ENCODE data around the gene ANTXR1. TPM values are rescaled to one million over a fixed set of nuclear protein-coding genes. Genes with fewer than 3 reads are reported as not detected.

ANTXR1 gene
- total RNA-seq, 1 donor from 2014 or later = 69.5 TPM

- peaks cover 16% of the 10 kb centered on the region for H3K36me3 Mint-ChIP-seq
- H3K27ac Mint-ChIP-seq = no peak overlapping the region
- no peak overlapping the region for H3K4me3 Mint-ChIP-seq
Observed at GRCh38 chr2:69021727-69022126, 8.7 kb downstream of the ANTXR1 start.

DNA sequence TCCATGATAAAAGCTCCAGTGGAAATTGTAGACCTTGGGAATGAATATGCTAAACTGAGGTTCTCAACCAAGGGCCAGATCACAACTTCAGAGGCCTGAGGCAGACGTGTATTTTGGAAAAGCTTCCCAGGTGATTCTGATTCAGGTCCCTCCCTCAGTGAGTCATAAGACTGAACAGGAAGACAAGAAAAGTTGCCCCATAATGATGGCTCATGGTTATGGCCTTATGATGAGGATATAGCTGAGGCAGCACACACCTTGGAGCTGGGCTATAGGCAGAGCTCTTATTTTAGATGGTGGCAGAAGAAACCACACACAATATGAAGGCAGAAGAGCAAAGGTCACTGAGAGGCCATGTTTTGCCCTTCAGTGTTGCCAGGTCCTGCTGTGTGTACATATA is 9.6 kb downstream of the ANTXR1 start:
- TF ChIP-seq, protein P1, sequence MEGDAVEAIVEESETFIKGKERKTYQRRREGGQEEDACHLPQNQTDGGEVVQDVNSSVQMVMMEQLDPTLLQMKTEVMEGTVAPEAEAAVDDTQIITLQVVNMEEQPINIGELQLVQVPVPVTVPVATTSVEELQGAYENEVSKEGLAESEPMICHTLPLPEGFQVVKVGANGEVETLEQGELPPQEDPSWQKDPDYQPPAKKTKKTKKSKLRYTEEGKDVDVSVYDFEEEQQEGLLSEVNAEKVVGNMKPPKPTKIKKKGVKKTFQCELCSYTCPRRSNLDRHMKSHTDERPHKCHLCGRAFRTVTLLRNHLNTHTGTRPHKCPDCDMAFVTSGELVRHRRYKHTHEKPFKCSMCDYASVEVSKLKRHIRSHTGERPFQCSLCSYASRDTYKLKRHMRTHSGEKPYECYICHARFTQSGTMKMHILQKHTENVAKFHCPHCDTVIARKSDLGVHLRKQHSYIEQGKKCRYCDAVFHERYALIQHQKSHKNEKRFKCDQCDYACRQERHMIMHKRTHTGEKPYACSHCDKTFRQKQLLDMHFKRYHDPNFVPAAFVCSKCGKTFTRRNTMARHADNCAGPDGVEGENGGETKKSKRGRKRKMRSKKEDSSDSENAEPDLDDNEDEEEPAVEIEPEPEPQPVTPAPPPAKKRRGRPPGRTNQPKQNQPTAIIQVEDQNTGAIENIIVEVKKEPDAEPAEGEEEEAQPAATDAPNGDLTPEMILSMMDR (conservative IDR thresholded peaks at IDR 0.05) = no peak
- H3K9me3 Mint-ChIP-seq = peaks cover 11% of the 10 kb centered on the region

More at GRCh38 chr2:69021727-69022126, 8.7 kb downstream of the ANTXR1 start:
- peaks cover 15% of the 10 kb centered on the region for H3K4me1 Mint-ChIP-seq (ENCODE audit: unreplicated experiment)
- H3K27me3 Mint-ChIP-seq = no peaks in the 10 kb centered on the region
- H3K9me3 Mint-ChIP-seq = peaks cover 7% of the 10 kb centered on the region
- TF ChIP-seq, protein P1 (conservative IDR thresholded peaks at IDR 0.05) = no peak
- DNase-seq (ENCODE audit: extremely low spot score, unreplicated experiment) = no peak

GRCh38 chr2:69023236-69023635 is 10.3 kb downstream of the ANTXR1 start:
- TF ChIP-seq, protein P1 (conservative IDR thresholded peaks at IDR 0.05) = no peak
- Mint-ChIP-seq H3K4me3 (no peak overlapping the region), H3K27me3 (no peaks in the 10 kb centered on the region), H3K36me3 (peaks cover 11% of the 10 kb centered on the region), H3K9me3 (peaks cover 11% of the 10 kb centered on the region), H3K4me1 (ENCODE audit: unreplicated experiment) (peaks cover under 1% of the 10 kb centered on the region), H3K27ac (no peak overlapping the region)
- no peak for DNase-seq (ENCODE audit: extremely low spot score, unreplicated experiment)

More for the DNA sequence above, 9.6 kb downstream of the ANTXR1 start:
- no peak for DNase-seq (ENCODE audit: extremely low spot score, unreplicated experiment)
- Mint-ChIP-seq H3K36me3 (peaks cover 17% of the 10 kb centered on the region), H3K27ac (no peak overlapping the region), H3K27me3 (no peaks in the 10 kb centered on the region), H3K4me3 (no peak overlapping the region), H3K4me1 (ENCODE audit: unreplicated experiment) (peaks cover 8% of the 10 kb centered on the region)

- TF ChIP-seq, protein P1 (conservative IDR thresholded peaks at IDR 0.05) = peak; percentile 58
- H3K36me3 Mint-ChIP-seq = peaks cover 8% of the 10 kb centered on the region
- DNase-seq (ENCODE audit: extremely low spot score, unreplicated experiment) = no peak
- H3K4me1 Mint-ChIP-seq (ENCODE audit: unreplicated experiment) = no peaks in the 10 kb centered on the region
- no peak overlapping the region for H3K27ac Mint-ChIP-seq
- no peak overlapping the region for H3K4me3 Mint-ChIP-seq
- peaks cover 11% of the 10 kb centered on the region for H3K9me3 Mint-ChIP-seq
- H3K27me3 Mint-ChIP-seq = no peaks in the 10 kb centered on the region
Observed at GRCh38 chr2:69026026-69026425, 13.0 kb downstream of the ANTXR1 start.

DNA sequence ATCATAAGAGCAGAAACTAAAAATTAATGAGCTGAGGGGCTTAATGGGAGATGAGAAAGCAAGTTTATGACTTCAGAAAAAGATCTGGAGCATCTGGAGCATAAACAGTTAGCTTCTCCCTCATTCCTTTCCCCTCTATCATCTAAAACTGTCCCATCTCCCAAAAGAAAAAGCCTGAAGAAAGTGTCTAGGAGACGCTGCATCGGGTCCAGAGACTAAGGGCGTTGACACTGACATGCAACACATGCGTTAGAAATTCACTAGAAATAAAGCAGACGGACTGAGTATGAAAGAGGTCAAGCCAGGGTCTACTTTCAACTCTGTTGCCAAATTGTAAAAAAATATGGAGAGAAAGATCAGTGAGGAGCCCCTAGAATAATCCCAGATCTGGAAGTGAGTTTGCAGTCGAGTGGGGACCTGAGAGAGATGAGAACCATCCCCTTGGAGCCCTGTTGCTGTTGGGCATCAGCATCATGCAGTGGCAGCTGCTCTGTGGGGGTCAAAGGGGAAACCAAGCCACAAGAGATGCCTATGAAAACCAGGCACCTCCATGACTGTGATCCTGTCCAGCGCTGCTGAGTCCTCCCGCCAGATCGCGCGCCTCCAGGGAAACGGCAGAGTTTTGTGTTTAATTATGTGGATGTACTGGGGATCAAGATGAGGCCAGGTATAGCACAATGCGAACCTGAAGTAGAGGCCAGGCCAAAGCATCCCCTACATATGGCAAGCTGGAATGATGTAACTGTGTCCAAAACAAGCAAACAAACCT is 13.9 kb downstream of the ANTXR1 start:
- no peak overlapping the region for H3K27ac Mint-ChIP-seq
- DNase-seq (ENCODE audit: extremely low spot score, unreplicated experiment) = no peak
- TF ChIP-seq, protein P1 (conservative IDR thresholded peaks at IDR 0.05) = no peak
- no peak overlapping the region for H3K4me3 Mint-ChIP-seq
- H3K9me3 Mint-ChIP-seq = peaks cover 6% of the 10 kb centered on the region
- no peaks in the 10 kb centered on the region for H3K27me3 Mint-ChIP-seq
- H3K36me3 Mint-ChIP-seq = peaks cover 8% of the 10 kb centered on the region
- peaks cover 6% of the 10 kb centered on the region for H3K4me1 Mint-ChIP-seq (ENCODE audit: unreplicated experiment)

All from type B pancreatic cell (in vitro differentiated cells).